GM12892 (cell line): ENCODE data around the gene CPNE2.

Experiments
- POLR2A ChIP-seq: IDR thresholded peaks from 2 replicates; pipeline ENCODE4 v1.6.1; 2011; ENCODE audit warnings: low read depth, low read length, control low read depth
- POLR2AphosphoS5 ChIP-seq: IDR thresholded peaks from 2 replicates; pipeline ENCODE4 v1.6.1; 2011; ENCODE audit warnings: low read depth, low read length, control low read depth

GRCh38 chr16:57105184-57105583 is 12.8 kb downstream of the CPNE2 start:
- TF ChIP-seq POLR2A (no peak), POLR2AphosphoS5 (no peak)
